Aorta (tissue), 5 donors: ENCODE measurements around the gene FZD1. TPM values are rescaled to one million over a fixed set of nuclear protein-coding genes. Genes with fewer than 3 reads are reported as not detected.

Experiments
- ATAC-seq: fragments of 200-7000 bp; cut with Tn5 transposase; one replicate; pipeline ENCODE4 v1.9.1; 2022; ENCODE audit warnings: moderate library complexity; ENCODE audit not compliant: low FRiP score
- DNase-seq, 2 donors: peaks; one replicate each; pipeline ENCODE4 v3.0.0-alpha.2; 2020
- H3K27ac ChIP-seq, 2 donors: one replicate each; pipeline ENCODE4 v1.5.1; 2013; ENCODE audit warnings: low read length in 2 of 2, mild to moderate bottlenecking in 2 of 2, moderate library complexity in 2 of 2, control low read depth in 1 of 2, inconsistent platforms in 1 of 2, low read depth in 1 of 2
- H3K27me3 ChIP-seq, 2 donors: one replicate each; pipeline ENCODE4 v1.6.1; 2013; ENCODE audit warnings: control low read depth in 1 of 2, low read length in 1 of 2, mild to moderate bottlenecking in 1 of 2, moderate library complexity in 1 of 2; ENCODE audit not compliant: insufficient read depth in 2 of 2, control insufficient read depth in 1 of 2
- H3K36me3 ChIP-seq, 2 donors: one replicate each; pipeline ENCODE4 v1.6.1; 2013; ENCODE audit warnings: control low read depth in 1 of 2, low read length in 1 of 2, mild to moderate bottlenecking in 1 of 2; ENCODE audit not compliant: insufficient read depth in 2 of 2, control insufficient read depth in 1 of 2
- H3K4me1 ChIP-seq, 2 donors: one replicate each; pipeline ENCODE4 v1.6.1; 2013; ENCODE audit warnings: low read length in 2 of 2, control low read depth in 1 of 2, mild to moderate bottlenecking in 1 of 2, moderate library complexity in 1 of 2; ENCODE audit not compliant: insufficient read depth in 2 of 2, control insufficient read depth in 1 of 2
- H3K4me3 ChIP-seq, 2 donors: one replicate each; pipeline ENCODE4 v1.5.1; 2013; ENCODE audit warnings: low read length in 2 of 2, control low read depth in 1 of 2, mild to moderate bottlenecking in 1 of 2
- H3K9me3 ChIP-seq: one replicate; pipeline ENCODE4 v1.6.1; 2013; ENCODE audit warnings: mild to moderate bottlenecking, low read length; ENCODE audit not compliant: control insufficient read depth
- WGBS, 2 donors: extraction: QIAGEN DNeasy Blood & Tissue Kit; methylation state at CpG; one replicate each; pipeline ENCODE4 v1.1.7; 2013; 5-methylcytosine and 5-hydroxymethylcytosine counted together
- intact Hi-C, 2 donors: fragments of 100-400 bp; cut with DNase I; formaldehyde crosslinking; loops; one replicate each; pipeline versions ENCODE4 v1.14.2 to v1.15.0; 2022
- polyA plus RNA-seq, 2 donors: library from polyadenylated mRNA; stranded (reverse); fragments of 200-250 nt; gene quantifications; one replicate each; pipeline ENCODE4 v1.2.3, GENCODE V29; 2013
- total RNA-seq, 2 donors: library from RNA; stranded (reverse); fragmentation: NEBNext Ultra II Directional; extraction: Animal tissue kit (Norgen Biotek cat#: 25700); gene quantifications; one replicate each; pipeline ENCODE4 v1.2.1, GENCODE V29; 2021
- donor health status: healthy with polysubstance abuse.
- donor health status: Bipolar disorder and iron deficiency.
- donor health status: DM: no; HTN: no; CAD: no.
- donor health status: DM: no; HTN: no; CAD: no.
- donor health status: DM: yes; HTN: yes; CAD: no.

The FZD1 gene
- total and polyA plus RNA-seq, 4 donors = 8.8 to 49.2 (median 27.3) TPM

GRCh38 chr7:91239171-91239604 lies 25.0 kb upstream of the FZD1 start:
- DNase-seq (no peak), ATAC-seq (no peak)
- H3K4me3 ChIP-seq = no peak overlapping the region
- 68 to 72% methylated on average over 2 of the region's 2 CpGs for WGBS, 2 donors
- H3K27me3 ChIP-seq = no peaks in the 10 kb centered on the region
- no peaks in the 10 kb centered on the region for H3K4me1 ChIP-seq
- no peaks in the 10 kb centered on the region for H3K36me3 ChIP-seq
- no peak overlapping the region for H3K27ac ChIP-seq
- no peaks in the 10 kb centered on the region for H3K9me3 ChIP-seq
- intact Hi-C loops = no loop called here

- 88 to 90% methylated on average over 1 of the region's 1 CpG for WGBS, 2 donors
- Histone ChIP-seq H3K27ac (no peak overlapping the region), H3K4me3 (no peak overlapping the region), H3K4me1 (no peaks in the 10 kb centered on the region), H3K27me3 (no peaks in the 10 kb centered on the region), H3K9me3 (no peaks in the 10 kb centered on the region), H3K36me3 (no peaks in the 10 kb centered on the region)
- ATAC-seq (no peak), DNase-seq (no peak)
- intact Hi-C loops = no loop called here
Measured at GRCh38 chr7:91239772-91240171, 24.5 kb upstream of the FZD1 start.

GRCh38 chr7:91240376-91240941 lies 23.8 kb upstream of the FZD1 start:
- ATAC-seq (no peak), DNase-seq (no peak)
- intact Hi-C loops = no loop called here
- 85 to 90% methylated on average over 2 of the region's 2 CpGs for WGBS, 2 donors
- H3K27me3 ChIP-seq = no peaks in the 10 kb centered on the region
- H3K36me3 ChIP-seq = no peaks in the 10 kb centered on the region
- H3K27ac ChIP-seq = no peak overlapping the region
- H3K4me1 ChIP-seq = no peaks in the 10 kb centered on the region
- no peak overlapping the region for H3K4me3 ChIP-seq
- H3K9me3 ChIP-seq = no peaks in the 10 kb centered on the region

GRCh38 chr7:91242097-91242844 lies 22.0 kb upstream of the FZD1 start:
- ATAC-seq = no peak
- intact Hi-C loops = no loop called here
- 82 to 85% methylated on average over 8 of the region's 8 CpGs for WGBS, 2 donors
- no peaks in the 10 kb centered on the region for H3K36me3 ChIP-seq
- no peaks in the 10 kb centered on the region for H3K4me1 ChIP-seq
- DNase-seq = no peak
- H3K27ac ChIP-seq = no peak overlapping the region
- H3K27me3 ChIP-seq = no peaks in the 10 kb centered on the region
- H3K9me3 ChIP-seq = no peaks in the 10 kb centered on the region
- H3K4me3 ChIP-seq = no peak overlapping the region

- H3K4me3 ChIP-seq = no peak overlapping the region
- H3K27me3 ChIP-seq = no peaks in the 10 kb centered on the region
- DNase-seq (no peak), ATAC-seq (no peak)
- H3K36me3 ChIP-seq = no peaks in the 10 kb centered on the region
- H3K9me3 ChIP-seq = no peaks in the 10 kb centered on the region
- no peaks in the 10 kb centered on the region for H3K4me1 ChIP-seq
- intact Hi-C loops = no loop called here
- WGBS, 2 donors = 76 to 78% methylated on average over 6 of the region's 6 CpGs
- H3K27ac ChIP-seq = no peak overlapping the region
Measured at GRCh38 chr7:91243591-91244301, 20.5 kb upstream of the FZD1 start.

GRCh38 chr7:91247500-91247899 lies 16.7 kb upstream of the FZD1 start:
- no peak overlapping the region for H3K4me3 ChIP-seq
- ATAC-seq = no peak
- no peak overlapping the region for H3K27ac ChIP-seq
- DNase-seq = no peak
- no peaks in the 10 kb centered on the region for H3K27me3 ChIP-seq
- no peaks in the 10 kb centered on the region for H3K4me1 ChIP-seq
- intact Hi-C loops = no loop called here
- no peaks in the 10 kb centered on the region for H3K9me3 ChIP-seq
- H3K36me3 ChIP-seq = no peaks in the 10 kb centered on the region

- ATAC-seq (no peak), DNase-seq (no peak)
- WGBS, 2 donors = 47 to 62% methylated on average over 2 of the region's 2 CpGs
Measured at GRCh38 chr7:91248996-91249395, 15.2 kb upstream of the FZD1 start.

GRCh38 chr7:91249506-91250233 lies 14.6 kb upstream of the FZD1 start:
- ATAC-seq (no peak), DNase-seq (no peak)
- Histone ChIP-seq H3K27me3 (no peaks in the 10 kb centered on the region), H3K4me1 (no peaks in the 10 kb centered on the region), H3K4me3 (no peak overlapping the region), H3K36me3 (no peaks in the 10 kb centered on the region), H3K9me3 (no peaks in the 10 kb centered on the region), H3K27ac (no peak overlapping the region)
- WGBS, 2 donors = 83% methylated on average over 4 of the region's 4 CpGs
- intact Hi-C loops = no loop called here

More at GRCh38 chr7:91248996-91249395, 15.2 kb upstream of the FZD1 start:
- Histone ChIP-seq H3K4me3 (no peak overlapping the region), H3K4me1 (no peaks in the 10 kb centered on the region), H3K27me3 (no peaks in the 10 kb centered on the region), H3K36me3 (no peaks in the 10 kb centered on the region), H3K9me3 (no peaks in the 10 kb centered on the region), H3K27ac (no peak overlapping the region)
- intact Hi-C loops = no loop called here
